ENCODE data around the gene RMDN2.

DNA sequence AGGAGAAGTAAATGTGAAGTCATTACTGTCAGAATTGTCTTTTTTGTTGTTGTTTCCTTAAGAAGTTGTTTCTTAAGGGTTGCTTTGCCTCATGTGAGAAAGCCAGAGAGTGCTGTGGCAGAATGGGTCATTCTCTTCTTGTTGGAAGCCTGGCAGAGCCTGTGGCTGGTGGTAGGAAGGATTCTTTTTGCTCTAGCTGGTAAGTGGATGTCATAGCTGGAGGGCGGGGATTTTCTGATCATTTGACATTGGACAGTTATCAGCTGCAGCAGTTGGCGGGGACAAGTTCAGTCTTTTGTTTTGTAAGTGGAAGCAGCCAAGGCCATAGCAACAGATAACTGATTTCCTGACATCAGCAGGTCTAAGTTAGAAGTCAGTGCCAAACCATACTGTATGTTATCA, 5.5 kb upstream of the RMDN2 start:
- TF ChIP-seq, protein P1, sequence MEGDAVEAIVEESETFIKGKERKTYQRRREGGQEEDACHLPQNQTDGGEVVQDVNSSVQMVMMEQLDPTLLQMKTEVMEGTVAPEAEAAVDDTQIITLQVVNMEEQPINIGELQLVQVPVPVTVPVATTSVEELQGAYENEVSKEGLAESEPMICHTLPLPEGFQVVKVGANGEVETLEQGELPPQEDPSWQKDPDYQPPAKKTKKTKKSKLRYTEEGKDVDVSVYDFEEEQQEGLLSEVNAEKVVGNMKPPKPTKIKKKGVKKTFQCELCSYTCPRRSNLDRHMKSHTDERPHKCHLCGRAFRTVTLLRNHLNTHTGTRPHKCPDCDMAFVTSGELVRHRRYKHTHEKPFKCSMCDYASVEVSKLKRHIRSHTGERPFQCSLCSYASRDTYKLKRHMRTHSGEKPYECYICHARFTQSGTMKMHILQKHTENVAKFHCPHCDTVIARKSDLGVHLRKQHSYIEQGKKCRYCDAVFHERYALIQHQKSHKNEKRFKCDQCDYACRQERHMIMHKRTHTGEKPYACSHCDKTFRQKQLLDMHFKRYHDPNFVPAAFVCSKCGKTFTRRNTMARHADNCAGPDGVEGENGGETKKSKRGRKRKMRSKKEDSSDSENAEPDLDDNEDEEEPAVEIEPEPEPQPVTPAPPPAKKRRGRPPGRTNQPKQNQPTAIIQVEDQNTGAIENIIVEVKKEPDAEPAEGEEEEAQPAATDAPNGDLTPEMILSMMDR (IDR thresholded peaks at IDR 0.05): no peak
- no peak for TF ChIP-seq POLR2A (IDR thresholded peaks at IDR 0.05)

Data from breast epithelium (tissue), 3 donors.